HCT116 (cell line): ENCODE results near the gene TNRC18.

Experiments used
- ELF1 ChIP-seq: IDR thresholded peaks from 2 replicates; pipeline ENCODE4 v1.6.1; 2012; ENCODE audit warnings: low read depth, borderline replicate concordance
- EZH2phosphoT487 ChIP-seq: fragments of 200-600 bp; IDR thresholded peaks from 2 replicates; pipeline ENCODE4 v1.6.1; 2018; ENCODE audit warnings: antibody characterized with exemption, borderline replicate concordance
- MAX ChIP-seq: IDR thresholded peaks from 2 replicates; pipeline ENCODE4 v1.6.1; 2012
- POLR2A ChIP-seq: IDR thresholded peaks from 2 replicates; pipeline ENCODE4 v1.7.0; 2011; ENCODE audit warnings: borderline replicate concordance; ENCODE audit not compliant: insufficient read depth, insufficient read length; ENCODE audit errors: extremely low read depth
- POLR2AphosphoS5 ChIP-seq: IDR thresholded peaks from 2 replicates; pipeline ENCODE4 v1.6.1; 2011; ENCODE audit warnings: mild to moderate bottlenecking, low read depth, low read length, moderate library complexity
- TF ChIP-seq, protein P1 (sequence below): IDR thresholded peaks from 2 replicates; pipeline ENCODE4 v1.6.1; 2012; ENCODE audit warnings: low read depth

- TF ChIP-seq EZH2phosphoT487 (no peak), MAX (no peak), POLR2A (no peak), ELF1 (no peak), POLR2AphosphoS5 (no peak)
- TF ChIP-seq, protein P1, sequence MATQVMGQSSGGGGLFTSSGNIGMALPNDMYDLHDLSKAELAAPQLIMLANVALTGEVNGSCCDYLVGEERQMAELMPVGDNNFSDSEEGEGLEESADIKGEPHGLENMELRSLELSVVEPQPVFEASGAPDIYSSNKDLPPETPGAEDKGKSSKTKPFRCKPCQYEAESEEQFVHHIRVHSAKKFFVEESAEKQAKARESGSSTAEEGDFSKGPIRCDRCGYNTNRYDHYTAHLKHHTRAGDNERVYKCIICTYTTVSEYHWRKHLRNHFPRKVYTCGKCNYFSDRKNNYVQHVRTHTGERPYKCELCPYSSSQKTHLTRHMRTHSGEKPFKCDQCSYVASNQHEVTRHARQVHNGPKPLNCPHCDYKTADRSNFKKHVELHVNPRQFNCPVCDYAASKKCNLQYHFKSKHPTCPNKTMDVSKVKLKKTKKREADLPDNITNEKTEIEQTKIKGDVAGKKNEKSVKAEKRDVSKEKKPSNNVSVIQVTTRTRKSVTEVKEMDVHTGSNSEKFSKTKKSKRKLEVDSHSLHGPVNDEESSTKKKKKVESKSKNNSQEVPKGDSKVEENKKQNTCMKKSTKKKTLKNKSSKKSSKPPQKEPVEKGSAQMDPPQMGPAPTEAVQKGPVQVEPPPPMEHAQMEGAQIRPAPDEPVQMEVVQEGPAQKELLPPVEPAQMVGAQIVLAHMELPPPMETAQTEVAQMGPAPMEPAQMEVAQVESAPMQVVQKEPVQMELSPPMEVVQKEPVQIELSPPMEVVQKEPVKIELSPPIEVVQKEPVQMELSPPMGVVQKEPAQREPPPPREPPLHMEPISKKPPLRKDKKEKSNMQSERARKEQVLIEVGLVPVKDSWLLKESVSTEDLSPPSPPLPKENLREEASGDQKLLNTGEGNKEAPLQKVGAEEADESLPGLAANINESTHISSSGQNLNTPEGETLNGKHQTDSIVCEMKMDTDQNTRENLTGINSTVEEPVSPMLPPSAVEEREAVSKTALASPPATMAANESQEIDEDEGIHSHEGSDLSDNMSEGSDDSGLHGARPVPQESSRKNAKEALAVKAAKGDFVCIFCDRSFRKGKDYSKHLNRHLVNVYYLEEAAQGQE = no peak
These were observed 30.3 kb downstream of the TNRC18 start for GRCh38 chr7:5393328-5393727.
